ENCODE data around the gene CASK. TPM values are rescaled to one million over a fixed set of nuclear protein-coding genes. Genes with fewer than 3 reads are reported as not detected.

The CASK gene
- total RNA-seq, 2 donors from 2014 or later: 88.3 to 112 TPM

DNA sequence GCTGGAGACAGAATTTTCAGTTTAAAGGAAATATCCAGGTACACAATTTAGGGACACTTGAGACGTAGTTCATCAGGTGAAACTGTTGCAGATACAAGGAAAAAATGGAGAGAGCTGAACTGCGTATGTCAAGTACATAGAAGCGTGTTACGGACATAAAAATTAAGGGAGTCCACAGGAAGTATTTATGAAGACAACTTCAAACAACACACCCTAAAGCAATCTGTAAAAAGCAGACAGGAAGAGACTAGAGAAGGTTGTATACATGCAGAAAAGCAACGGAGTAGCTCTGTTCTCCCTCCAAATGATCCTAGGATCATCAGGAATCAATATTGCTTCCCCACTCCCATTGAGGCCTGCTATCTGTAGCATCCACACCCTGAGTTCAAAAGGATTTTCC lies 5.8 kb downstream of the CASK start:
- DNase-seq (no peak), ATAC-seq (peak; percentile 70)
- intact Hi-C loops (cut with DNase I, micrococcal nuclease): no loop called here

DNA sequence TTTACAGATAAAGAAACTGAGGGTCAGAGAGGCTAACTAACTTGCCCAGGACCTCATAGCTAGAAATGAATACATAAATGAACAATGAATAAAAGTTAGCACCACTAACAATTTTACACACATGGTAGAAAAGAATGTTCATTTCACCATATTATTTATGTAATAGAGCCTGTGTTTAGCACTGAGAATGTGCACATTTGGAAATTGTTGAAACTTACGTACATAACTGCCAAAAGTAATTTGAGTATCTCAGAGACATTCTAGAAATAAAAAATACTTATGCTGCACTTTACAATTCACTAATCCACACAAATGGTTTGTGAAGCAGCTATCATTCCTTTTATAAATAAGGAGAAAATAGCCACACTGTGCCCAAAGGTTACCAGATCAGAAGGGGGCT lies 9.9 kb downstream of the CASK start:
- intact Hi-C loops (cut with DNase I, micrococcal nuclease): no loop called here
- no peak for ATAC-seq
- DNase-seq: no peak

DNA sequence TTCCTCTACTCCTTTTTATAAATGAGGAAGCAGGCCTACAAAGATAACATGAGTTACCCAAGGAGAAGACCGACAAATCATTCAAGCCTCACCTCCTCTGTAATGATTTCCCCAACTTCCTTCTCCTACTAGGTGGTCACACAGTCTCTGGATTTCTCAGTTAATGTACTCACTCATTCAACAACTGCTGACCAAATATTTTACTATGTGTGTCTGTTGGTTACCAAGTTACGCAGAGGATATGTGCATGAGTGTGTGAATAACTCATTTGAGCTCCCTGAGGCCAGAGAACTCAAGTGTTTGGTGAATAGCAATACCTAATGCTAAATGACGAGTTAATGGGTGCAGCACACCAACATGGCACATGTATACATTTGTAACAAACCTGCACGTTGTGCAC lies 10.4 kb downstream of the CASK start:
- intact Hi-C loops (cut with DNase I, micrococcal nuclease): no loop called here
- ATAC-seq: no peak
- no peak for DNase-seq

DNA sequence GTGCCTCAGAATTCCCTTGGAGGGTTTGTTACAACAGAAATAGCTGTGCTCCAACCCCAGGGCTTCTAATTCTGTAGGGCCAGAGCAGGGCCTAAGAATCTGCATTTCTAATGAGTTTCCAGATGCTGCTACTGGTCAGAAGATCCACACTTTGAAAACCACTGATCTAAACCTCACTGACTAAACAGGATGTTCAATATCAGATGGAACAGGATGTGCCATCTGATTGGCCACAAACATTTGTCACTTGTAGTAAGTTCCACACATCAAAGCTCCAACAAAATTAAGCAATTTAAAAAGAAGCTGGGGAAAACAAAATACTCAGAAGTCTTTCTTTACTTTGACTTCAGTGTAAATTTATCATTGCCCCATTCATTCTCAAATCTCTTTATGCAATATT lies 14.3 kb downstream of the CASK start:
- DNase-seq (no peak), ATAC-seq (no peak)
- intact Hi-C loops (cut with DNase I, micrococcal nuclease): no loop called here

DNA sequence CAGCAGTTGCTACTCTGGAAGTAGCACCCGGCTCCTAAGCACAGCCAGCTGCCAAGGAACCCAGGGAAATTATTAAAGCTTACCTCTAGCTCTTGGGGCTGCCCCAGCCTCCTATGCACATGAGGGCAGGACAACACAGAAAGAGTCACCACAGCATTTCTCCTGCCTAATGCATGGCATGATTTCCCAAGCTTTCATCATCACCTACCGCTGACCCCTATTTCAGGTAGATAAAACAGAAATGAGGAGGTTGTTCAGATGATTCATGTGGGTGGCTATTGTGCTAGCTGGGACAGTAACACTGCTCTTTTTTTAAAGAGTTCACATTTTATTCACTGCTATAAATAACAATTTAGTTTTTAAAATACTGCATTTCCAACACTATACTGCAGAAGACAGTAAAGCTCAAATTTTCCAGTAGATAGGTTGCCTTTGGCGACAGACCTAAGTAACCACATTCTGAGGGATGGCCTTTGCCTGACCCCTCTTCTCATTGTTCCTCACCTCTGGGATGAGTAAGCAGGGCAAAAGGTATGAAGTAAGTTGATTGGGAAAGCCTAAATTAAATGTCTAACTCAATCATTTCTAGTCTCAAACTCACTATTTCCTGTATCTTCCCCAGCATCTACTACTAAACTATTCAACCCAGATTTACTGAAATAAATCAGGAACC lies 16.7 kb downstream of the CASK start:
- intact Hi-C loops (cut with DNase I, micrococcal nuclease): no loop called here
- ATAC-seq (no peak), DNase-seq (no peak)

DNA sequence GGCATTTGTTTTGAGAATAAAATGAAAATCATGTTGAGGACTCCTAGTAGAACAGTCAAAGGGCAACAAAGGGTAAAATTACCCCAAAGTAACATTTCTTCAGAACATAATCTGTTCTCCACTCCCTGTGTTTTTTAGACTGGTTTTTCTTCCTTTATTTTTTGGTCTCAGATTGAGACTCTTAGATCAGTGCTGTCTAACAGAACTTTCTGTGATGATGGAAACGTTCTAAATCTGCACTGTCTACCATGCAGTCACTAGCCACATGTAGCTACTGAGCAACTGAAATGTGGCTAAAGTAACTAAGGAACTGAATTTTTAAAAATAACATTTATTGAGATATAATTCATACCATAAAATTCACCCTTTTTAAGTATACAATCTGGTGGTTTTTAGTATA lies 19.8 kb downstream of the CASK start:
- DNase-seq (no peak), ATAC-seq (no peak)
- intact Hi-C loops (cut with DNase I, micrococcal nuclease): no loop called here

DNA sequence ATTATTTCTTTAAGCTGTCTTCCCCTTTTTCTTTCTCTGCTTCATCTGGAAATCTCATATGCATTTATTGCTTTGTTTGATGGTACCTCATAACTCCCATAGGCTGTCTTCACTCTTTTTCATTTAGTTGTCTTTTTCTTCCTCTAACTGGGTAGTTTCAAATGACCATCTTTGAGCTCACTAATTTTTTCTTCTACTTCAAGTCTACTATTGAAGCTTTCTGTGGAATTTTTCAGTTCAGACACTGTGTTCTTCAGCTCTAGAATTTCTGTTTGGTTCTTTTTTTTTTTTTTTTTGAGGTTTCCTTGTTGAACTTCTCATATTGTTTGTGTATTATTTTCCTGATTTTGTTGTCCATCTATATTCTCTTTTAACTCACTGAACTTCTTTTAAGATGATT lies 23.0 kb downstream of the CASK start:
- ATAC-seq (no peak), DNase-seq (no peak)
- intact Hi-C loops (cut with DNase I, micrococcal nuclease): no loop called here

DNA sequence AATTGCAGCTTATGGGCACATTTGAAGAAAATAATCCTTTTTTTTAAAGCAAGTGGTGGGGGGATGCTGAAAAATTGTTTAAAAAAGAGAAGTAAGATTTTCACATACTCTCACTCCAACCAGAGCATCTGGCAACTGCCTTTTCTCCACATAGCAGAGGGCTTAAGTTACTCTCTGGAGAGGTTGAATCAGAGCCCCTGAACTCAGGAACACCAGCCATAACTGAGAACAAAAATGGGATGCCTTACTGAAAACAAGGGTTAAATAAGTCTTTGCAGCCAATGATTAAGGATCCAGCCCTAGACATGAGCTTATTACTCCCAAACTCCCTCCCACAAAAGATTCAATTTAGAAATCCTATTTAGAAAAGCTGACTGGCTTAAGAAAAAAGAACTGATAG lies 27.5 kb downstream of the CASK start:
- ATAC-seq (no peak), DNase-seq (no peak)
- intact Hi-C loops (cut with DNase I, micrococcal nuclease): no loop called here

DNA sequence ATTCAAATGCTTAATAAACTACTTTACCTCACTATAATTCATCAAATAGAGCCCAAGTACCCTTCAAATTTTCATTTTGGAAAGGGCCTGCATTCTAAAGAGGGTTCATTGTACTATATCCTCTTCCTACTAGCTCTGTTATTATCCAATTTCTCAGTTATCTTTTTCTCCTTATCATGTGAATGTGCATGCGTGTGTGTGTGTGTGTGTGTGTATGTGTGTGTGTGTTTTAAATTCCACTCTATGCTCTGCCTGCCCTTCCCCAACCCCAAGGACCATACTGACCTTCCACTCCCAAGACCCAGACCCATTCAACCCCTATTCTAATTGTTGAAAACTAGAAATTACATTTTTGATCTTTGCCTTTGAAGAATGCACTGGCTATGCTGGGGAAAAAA lies 33.3 kb downstream of the CASK start:
- no peak for DNase-seq
- ATAC-seq: no peak
- intact Hi-C loops (cut with DNase I, micrococcal nuclease): no loop called here

DNA sequence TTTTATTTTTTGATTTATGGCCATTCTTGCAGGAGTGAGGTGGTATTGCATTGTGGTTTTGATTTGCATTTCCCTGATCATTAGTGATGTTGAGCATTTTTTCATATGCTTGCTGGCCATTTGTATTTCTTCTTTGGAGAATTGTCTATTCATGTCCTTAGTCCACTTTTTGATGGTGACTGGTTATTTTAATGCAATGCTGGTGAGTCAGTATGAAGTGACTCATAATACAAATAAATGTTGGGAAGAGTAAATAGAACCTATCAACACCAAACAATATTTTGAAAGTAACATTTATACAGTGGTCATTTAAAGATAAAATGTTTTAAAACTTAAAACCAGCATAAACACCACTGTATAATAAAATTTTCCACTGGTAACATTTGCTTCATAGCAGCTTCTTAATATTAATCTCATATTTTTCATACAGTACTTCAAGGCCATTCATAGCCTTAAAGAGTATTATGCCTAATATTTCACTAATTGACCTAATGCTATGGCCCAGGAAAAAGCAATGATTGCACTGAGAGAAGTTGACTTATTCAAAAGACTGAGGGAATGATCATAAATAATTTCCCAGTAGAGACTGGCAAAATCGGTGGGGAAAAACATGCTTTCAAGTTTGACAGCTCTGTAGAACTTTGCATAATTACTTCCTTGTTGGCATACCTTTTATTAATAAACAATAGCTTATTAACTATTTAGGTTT lies 33.9 kb downstream of the CASK start:
- DNase-seq (no peak), ATAC-seq (no peak)
- intact Hi-C loops (cut with DNase I, micrococcal nuclease): no loop called here

DNA sequence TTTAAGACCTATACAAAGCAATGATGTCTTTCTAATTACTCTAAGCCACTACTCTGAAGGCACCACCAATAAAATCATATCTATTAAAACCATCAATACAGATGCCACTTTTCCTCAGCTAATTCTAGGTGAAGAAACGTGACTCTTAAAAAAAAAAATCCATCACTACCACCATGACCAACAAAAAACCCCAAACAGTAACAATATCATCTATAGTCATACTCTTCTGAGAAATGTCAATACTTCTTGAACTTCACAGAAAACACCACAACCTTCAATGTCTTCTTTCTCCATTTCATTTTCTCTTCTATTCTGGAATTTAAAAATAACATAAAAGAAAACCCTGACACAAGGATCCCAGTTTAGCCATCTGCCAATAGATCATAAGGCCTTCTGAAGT lies 35.7 kb downstream of the CASK start:
- intact Hi-C loops (cut with DNase I, micrococcal nuclease): no loop called here
- ATAC-seq (no peak), DNase-seq (no peak)

DNA sequence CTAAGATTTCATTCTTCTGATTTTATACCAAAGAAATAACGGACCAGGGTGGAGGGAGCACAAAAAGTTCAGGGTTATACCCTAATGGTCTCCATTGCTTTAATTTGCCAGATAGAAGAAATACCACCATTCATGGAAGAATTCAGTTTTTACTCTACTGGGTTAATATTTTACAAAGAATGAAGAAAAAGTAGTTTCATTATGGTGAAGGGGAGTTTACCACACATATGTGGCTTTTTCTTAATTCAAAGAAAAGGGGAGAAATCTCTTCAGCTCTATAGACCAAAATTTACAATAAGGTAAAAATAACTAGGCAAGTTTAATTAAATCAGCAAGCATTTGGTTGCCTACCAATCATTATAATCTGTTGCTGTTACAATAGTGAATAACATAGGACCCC lies 37.6 kb downstream of the CASK start:
- DNase-seq: no peak
- ATAC-seq: no peak
- intact Hi-C loops (cut with DNase I, micrococcal nuclease): no loop called here

DNA sequence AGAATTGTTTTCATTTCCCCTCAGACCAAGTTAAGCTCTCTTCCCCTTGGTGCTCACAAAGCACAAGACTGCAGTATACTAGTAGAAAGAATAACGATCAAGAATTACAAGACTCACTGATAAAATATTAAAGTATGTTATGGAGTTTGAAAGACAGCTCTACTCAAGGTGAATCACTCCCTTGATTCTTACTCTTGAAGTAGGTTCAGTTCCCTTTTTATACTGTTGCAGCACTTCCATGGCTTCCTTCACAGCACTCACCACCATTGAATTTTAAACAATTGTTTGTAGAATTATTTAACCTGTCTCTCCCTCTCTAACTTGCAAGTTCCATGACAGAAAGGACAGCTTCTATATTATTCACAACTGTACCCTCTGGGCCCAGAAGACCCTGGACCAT lies 42.2 kb downstream of the CASK start:
- intact Hi-C loops (cut with DNase I, micrococcal nuclease): no loop called here

DNA sequence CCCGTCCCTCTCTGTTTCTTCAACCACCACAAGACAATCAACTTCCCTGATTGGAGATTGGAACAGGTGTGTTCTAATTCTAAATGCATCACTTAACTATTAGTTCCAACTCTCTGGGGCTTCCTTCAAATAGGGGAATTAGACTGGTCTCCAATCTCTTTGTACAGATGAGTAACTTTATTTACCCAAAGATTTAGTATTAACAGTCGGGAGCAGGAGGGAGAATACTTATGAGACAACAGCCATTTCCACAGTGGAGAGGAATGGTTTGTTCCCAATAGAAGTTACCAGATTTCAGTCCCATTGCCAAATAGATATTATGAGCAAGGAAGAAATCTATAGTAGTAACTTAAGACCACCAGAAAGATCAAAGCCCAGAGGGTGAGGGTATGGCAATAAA lies 46.2 kb downstream of the CASK start:
- DNase-seq (no peak), ATAC-seq (no peak)
- intact Hi-C loops (cut with DNase I, micrococcal nuclease): no loop called here

More for the DNA sequence above, 42.2 kb downstream of the CASK start:
- DNase-seq (no peak), ATAC-seq (no peak)

DNA sequence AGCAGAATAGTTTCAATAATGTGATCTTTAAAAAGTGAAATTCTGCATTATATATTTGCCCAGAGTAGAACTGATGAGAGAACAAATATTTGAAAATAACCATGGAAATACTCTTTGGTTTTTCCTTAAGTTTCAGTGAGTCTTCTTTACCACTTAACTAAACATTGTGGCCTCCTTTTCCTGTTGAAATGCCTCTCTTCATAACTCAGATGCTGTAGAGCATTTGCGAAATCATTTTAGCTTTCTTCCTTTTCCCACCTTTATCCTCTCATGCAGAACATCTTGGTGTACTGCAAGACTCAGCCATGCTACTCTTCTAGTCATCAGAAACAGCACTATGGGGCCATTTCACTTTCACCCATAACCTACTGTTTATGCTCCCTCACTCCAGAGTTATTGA lies 48.2 kb downstream of the CASK start:
- intact Hi-C loops (cut with DNase I, micrococcal nuclease): no loop called here
- no peak for DNase-seq
- no peak for ATAC-seq

DNA sequence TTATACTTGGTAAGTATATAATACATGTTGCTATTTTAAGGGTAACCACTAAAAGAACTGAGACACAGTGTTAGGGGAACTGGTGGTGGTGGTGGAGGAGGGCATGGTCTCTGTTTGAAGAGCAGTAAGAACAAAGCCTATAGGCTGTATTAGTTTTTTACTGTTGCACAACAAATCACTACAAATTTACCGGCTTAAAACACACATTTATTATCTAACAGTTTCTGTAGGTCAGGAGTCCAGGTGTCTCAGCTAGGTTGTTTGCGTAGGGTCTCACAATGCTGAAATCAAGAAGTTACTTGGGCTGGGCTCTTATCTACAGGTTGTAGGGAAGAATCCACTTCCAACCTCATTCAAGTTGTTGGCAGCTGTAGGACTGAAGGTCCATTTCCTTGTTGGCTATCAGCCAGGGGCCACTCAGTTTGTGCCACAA lies 52.6 kb downstream of the CASK start:
- ATAC-seq (peak; percentile 82), DNase-seq (peak; percentile 35 to 40)
- intact Hi-C loops (cut with DNase I, micrococcal nuclease): no loop called here

DNA sequence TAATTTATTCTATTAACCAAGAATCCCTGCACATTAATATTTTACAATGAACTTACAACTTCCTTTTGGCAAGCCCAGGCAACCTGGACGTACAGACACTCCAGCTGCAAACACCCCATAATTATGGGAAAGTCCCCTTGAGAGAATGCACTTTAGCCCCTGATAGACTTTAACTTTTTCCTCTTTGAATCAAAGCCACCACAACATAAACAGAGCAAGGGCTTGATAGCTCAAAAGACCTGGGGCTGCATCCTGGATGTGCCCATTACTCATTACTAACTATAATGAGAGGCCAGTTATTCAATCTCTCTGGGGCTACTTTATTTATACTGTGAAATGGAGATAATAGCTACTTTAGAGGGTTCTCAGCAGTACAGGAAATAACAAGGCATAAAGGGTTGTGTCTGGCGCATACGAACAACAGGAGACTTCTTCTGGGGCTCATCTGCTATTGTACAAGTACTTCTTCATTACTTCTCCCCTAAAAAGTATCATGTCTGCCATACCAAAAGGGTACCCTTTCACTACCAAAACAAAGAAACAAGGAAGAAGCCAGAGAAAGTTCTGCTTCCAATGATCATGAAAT lies 54.9 kb downstream of the CASK start:
- DNase-seq (no peak), ATAC-seq (peak; percentile 82)
- intact Hi-C loops (cut with DNase I, micrococcal nuclease): no loop called here

DNA sequence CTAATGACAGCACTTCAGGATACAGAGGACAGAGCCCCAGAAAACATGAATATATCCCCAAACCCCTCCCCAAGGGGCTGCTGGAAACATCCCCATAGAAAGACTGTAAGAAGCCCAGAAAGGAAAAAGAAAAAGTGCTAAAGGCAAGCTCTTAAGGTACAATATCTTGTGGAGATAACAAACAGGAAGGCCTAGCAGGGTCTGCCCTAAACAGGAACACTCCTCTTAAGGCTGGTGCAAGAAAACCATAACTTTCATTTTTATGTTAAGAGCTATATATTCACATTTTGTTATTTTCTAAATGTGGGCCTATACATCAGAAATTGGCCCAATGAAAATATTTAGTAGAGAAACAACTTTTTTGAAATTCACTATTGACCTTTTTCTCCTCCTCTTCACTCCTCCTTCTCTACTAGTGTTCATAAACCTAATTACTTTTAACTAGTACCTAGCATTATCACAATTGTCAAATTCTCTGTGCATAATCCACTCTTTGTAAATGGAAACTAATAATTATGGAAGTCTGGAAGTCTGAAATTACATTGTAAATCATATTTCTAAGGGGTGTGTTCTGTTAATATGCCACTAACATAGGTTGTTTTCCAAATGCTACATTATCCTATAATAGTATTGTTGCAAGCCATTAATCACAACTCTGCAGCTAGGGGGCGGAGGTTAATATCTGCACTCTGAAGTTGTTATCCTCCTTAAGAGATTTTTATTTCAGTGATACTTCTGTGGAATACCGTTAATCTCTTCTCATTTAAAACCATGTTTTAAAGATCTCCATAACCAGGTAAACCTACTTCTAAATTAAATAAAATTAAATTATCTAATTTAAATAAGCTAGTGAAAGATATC lies 59.8 kb downstream of the CASK start:
- DNase-seq (no peak), ATAC-seq (no peak)
- intact Hi-C loops (cut with DNase I, micrococcal nuclease): no loop called here

DNA sequence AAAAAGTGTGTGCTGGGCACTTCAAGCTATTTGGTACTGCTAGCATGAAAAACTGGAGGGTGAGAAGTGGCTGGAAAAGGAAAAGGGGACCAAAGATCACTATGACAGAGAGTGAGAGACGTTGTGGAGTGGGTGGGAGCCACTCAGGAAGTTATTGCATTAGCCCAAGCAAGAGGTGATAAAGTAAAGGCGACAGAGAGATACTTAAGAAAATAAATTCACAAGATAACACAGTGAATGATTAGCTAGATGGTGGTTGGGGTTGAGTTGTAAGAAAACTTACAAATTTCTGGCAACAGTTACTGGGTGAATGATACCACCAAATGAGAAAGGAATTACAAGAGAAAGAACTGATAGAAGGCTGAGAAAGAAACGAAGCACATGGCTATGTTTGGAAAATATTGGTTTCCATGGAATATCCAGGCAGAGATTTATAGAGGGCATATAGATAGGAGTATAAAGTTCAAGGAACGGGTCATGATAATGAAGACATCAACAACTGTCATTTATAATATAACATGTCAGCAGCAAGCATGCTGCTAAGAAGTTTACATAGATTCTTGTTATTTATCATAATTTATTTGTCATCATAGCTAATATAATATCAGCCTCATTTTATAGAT lies 60.7 kb downstream of the CASK start:
- intact Hi-C loops (cut with DNase I, micrococcal nuclease): no loop called here
- DNase-seq (no peak), ATAC-seq (peak; percentile 68)

All from left colon (tissue), 2 donors.